ENCODE results near the gene TSPAN33.

The TSPAN33 gene

DNA sequence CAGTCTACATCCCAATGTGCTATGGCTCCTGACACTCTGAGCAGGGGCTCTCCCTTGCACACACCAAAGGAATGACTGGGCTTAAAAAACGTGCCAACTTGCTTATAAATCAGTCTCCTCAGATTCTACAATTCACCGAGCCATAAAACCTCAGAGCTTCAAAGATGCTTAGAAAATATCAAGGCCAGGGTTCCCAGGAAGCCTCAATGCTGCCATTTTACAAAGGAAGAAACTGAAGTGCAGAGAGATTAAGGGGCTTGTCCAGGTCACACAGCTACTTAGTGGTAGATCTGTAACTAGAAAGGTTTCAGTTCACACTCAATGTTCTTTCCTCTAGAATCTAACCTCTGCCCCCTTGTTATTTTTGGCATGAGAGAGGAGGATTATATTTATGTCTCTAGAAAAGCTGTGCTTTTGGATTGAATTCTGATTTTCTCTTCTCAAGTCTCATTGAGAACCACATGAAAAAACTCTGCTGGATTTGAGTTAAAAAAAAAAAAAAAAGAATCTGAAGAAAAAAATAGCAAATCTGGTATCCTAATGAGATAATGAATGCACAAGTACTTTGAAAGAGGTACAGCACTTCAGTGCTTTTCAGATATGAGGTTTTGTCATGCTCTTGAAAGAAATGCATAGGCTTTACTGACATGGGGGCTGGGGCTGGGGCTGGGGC, 22.3 kb upstream of the TSPAN33 start:
- TF ChIP-seq, protein P1, sequence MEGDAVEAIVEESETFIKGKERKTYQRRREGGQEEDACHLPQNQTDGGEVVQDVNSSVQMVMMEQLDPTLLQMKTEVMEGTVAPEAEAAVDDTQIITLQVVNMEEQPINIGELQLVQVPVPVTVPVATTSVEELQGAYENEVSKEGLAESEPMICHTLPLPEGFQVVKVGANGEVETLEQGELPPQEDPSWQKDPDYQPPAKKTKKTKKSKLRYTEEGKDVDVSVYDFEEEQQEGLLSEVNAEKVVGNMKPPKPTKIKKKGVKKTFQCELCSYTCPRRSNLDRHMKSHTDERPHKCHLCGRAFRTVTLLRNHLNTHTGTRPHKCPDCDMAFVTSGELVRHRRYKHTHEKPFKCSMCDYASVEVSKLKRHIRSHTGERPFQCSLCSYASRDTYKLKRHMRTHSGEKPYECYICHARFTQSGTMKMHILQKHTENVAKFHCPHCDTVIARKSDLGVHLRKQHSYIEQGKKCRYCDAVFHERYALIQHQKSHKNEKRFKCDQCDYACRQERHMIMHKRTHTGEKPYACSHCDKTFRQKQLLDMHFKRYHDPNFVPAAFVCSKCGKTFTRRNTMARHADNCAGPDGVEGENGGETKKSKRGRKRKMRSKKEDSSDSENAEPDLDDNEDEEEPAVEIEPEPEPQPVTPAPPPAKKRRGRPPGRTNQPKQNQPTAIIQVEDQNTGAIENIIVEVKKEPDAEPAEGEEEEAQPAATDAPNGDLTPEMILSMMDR (conservative IDR thresholded peaks at IDR 0.05; ENCODE audit: low read depth, low read length) = no peak
- DNase-seq (ENCODE audit: low read depth) = no peak
- H3K4me3 ChIP-seq (ENCODE audit: low read length) = no peak overlapping the region

DNA sequence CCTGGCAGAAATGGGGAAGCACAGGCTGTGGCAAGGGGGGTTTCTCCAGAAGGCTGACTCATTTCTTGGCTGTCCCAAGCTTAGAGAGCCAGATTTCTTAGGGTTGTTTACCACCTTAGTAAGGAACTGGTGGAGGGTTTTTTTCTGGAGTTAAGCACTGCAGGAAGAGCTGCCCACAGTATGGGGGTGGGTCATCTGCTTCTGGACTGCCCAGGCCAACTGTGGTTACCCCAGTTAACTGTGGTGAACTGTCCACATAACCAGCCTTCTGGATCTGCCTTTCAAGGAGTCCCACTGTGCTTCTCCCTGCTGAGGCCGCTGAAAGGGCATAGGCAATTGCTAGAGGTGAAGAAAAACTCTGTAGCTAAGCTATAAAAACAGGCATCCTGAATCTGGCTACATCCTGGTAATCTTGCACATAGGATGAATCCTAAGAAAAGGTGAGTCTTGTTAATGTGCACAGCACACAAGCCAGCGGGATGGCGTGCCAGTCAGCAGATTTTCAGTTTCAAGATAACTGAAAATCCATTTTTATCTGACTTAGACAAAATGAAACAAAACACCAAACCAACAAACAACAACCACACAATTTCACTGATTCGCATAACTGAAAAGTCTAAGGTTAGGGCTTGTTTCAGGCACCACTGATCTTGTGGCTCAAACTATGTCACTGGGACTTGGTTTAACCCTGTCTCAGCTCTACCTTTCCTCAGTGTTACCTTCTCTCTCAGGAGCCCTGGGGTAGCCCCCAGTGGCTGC, 21.6 kb upstream of the TSPAN33 start:
- DNase-seq (ENCODE audit: low read depth) = no peak
- TF ChIP-seq, protein P1 (conservative IDR thresholded peaks at IDR 0.05; ENCODE audit: low read depth, low read length) = no peak
- no peak overlapping the region for H3K4me3 ChIP-seq (ENCODE audit: low read length)

DNA sequence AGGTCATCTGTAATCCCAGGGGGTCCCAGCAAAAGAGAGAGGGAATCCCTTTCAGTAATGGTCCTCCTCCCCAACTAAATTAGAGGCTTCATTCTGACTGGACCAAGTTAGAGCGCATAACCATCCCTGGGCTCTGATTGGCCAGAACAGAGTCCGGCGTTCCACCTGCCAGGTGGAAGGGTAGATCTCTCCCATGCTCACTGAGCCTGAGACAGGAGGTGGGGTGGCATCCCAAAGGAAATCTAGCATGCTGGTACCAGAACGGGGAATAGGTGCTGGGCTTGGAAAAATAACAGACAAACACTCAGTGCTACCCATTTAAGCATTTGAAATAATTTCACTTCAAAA, 21.0 kb upstream of the TSPAN33 start:
- TF ChIP-seq, protein P1 (conservative IDR thresholded peaks at IDR 0.05; ENCODE audit: low read depth, low read length) = no peak

DNA sequence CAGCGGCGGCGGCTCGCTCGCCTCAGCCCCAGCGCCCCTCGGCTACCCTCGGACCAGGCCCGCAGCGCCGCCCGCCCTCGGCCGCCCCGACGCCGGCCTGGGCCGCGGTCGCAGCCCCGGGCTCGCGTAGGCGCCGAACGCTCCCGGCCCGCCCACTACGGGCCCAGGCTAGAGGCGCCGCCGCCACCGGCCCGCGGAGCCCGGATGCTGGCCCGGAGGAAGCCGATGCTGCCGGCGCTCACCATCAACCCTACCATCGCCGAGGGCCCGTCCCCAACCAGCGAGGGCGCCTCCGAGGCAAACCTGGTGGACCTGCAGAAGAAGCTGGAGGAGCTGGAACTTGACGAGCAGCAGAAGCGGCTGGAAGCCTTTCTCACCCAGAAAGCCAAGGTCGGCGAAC, 18.2 kb upstream of the TSPAN33 start:
- no peak for DNase-seq (ENCODE audit: low read depth)
- TF ChIP-seq, protein P1 (conservative IDR thresholded peaks at IDR 0.05; ENCODE audit: low read depth, low read length) = no peak

More for the DNA sequence above, 21.0 kb upstream of the TSPAN33 start:
- DNase-seq (ENCODE audit: low read depth) = no peak
- H3K4me3 ChIP-seq (ENCODE audit: low read length) = no peak overlapping the region

DNA sequence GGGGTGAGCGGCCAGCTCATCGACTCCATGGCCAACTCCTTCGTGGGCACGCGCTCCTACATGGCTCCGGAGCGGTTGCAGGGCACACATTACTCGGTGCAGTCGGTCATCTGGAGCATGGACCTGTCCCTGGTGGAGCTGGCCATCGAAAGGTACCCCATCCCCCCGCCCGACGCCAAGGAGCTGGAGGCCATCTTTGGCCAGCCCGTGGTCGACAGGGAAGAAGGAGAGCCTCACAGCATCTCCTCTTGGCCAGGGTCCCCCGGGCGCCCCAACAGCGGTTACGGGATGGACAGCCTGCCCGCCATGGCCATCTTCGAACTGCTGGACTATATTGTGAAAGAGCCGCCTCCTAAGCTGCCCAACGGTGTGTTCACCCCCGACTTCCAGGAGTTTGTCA, 17.4 kb upstream of the TSPAN33 start:
- H3K4me3 ChIP-seq (ENCODE audit: low read length) = no peak overlapping the region
- no peak for DNase-seq (ENCODE audit: low read depth)
- TF ChIP-seq, protein P1 (conservative IDR thresholded peaks at IDR 0.05; ENCODE audit: low read depth, low read length) = no peak

More for the DNA sequence above, 18.2 kb upstream of the TSPAN33 start:
- H3K4me3 ChIP-seq (ENCODE audit: low read length) = no peak overlapping the region

DNA sequence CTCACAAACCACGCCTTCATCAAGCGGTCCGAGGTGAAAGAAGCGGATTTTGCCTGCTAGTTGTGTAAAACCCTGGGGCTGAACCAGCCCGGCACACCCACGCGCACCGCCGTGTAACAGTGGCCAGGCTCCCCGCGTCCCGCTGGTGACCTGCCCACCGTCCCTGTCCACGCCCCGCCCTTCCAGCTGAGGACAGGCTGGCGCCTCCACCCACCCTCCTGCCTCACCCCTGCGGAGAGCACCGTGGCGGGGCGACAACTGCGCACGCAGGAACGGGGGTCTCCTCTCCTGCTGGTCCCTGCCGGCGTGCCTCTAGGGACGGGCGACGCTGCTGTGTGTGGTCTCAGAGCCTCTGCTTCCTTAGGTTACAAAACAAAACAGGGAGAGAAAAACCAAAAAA, 16.9 kb upstream of the TSPAN33 start:
- DNase-seq (ENCODE audit: low read depth) = no peak
- no peak overlapping the region for H3K4me3 ChIP-seq (ENCODE audit: low read length)
- TF ChIP-seq, protein P1 (conservative IDR thresholded peaks at IDR 0.05; ENCODE audit: low read depth, low read length) = no peak
